Neural crest cell (in vitro differentiated cells): ENCODE results near the gene ARHGAP22. TPM values are rescaled to one million over a fixed set of nuclear protein-coding genes. Genes with fewer than 3 reads are reported as not detected.

Experiments used
- DNase-seq: peaks from one replicate; pipeline ENCODE4 v3.0.0; 2021; ENCODE audit warnings: low read depth, mixed read lengths, low spot score
- H3K27ac Mint-ChIP-seq: one replicate; pipeline ENCODE4 v1.8.0; 2021; ENCODE audit warnings: mild to moderate bottlenecking, mixed read lengths; ENCODE audit not compliant: unreplicated experiment
- H3K27me3 Mint-ChIP-seq: 2 replicates; pipeline ENCODE4 v1.8.0; 2021; ENCODE audit warnings: low read depth, mild to moderate bottlenecking, mixed read lengths
- H3K36me3 Mint-ChIP-seq: 2 replicates; pipeline ENCODE4 v1.8.0; 2021; ENCODE audit warnings: low read depth, mild to moderate bottlenecking, mixed read lengths
- H3K4me1 Mint-ChIP-seq: 2 replicates; pipeline ENCODE4 v1.8.0; 2021; ENCODE audit warnings: mixed read lengths
- H3K4me3 Mint-ChIP-seq: one replicate; pipeline ENCODE4 v1.8.0; 2021; ENCODE audit warnings: mild to moderate bottlenecking, mixed read lengths
- H3K9me3 Mint-ChIP-seq: 2 replicates; pipeline ENCODE4 v1.8.0; 2021; ENCODE audit warnings: mixed read lengths
- CTCF ChIP-seq: fragments of 200-600 bp; sonication (generic); conservative IDR thresholded peaks from 2 replicates; pipeline ENCODE4 v1.5.0; 2021; ENCODE audit warnings: antibody characterized with exemption, mild to moderate bottlenecking
- total RNA-seq: library from RNA; stranded (reverse); gene quantifications from 2 replicates; pipeline ENCODE4 v1.2.1, GENCODE V29; 2021

Gene ARHGAP22
- total RNA-seq, 1 donor from 2014 or later, result 5.2 TPM

DNA sequence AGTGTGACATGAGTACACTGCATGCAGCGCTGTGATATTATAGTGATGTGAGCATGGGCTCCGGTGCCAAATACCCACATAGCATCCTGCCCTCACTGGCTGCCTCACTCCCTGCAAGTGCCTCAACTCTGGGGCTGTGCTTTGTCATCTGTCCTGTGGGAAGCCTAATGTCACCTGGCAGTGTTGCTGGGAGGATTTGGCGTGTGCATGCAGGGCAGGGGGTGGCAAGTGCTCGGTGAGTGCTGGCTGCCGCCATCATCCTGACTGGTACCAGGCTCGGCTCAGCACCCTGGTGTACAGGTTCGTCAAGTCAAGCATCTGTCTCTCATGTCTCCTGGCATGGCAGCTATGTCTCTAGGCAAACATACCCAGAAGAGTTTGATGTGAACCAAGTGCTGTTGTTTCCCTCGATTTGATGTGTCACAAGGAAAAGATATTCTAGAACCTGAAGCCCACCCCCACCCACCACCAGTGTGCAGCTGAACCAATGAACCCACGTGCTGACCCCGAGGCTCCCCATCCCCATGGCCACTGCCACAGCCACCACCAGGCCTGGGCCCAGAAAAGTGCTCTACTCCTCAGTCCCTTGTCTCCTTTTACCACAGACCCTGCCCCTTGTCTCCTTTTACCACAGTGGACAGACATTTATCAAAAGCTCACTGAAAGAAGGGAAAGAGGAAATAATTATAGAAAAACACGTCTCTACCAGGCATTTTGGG lies 162.6 kb downstream of the ARHGAP22 start:
- H3K4me1 Mint-ChIP-seq, result peaks cover 8% of the 10 kb centered on the region
- TF ChIP-seq CTCF, result no peak
- no peak overlapping the region for H3K4me3 Mint-ChIP-seq
- no peaks in the 10 kb centered on the region for H3K9me3 Mint-ChIP-seq
- H3K27ac Mint-ChIP-seq, result no peak overlapping the region
- DNase-seq, result no peak
- H3K36me3 Mint-ChIP-seq, result peaks cover 2% of the 10 kb centered on the region
- H3K27me3 Mint-ChIP-seq, result no peaks in the 10 kb centered on the region

DNA sequence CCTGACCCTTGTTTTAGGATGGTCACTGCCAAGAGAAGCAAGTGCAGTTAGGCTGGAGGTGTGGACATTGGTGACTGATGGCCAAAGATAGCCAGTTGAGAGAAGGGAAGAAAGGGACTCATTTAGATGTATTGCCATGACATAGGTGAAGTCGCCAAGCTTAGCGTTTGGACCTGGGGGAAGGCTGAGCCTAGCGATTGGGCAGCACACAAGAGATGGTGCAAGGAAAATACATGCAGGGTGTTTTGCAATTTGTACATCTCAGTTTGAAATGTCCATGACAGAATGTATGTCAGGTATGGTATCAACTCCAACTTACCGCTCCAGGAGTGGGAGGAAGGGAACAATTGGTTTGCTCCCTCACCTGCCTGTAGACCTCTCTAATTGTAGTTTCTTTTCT lies 164.1 kb downstream of the ARHGAP22 start:
- Mint-ChIP-seq H3K27ac (no peak overlapping the region), H3K4me3 (no peak overlapping the region), H3K27me3 (no peaks in the 10 kb centered on the region), H3K36me3 (peaks cover 4% of the 10 kb centered on the region), H3K4me1 (peaks cover 8% of the 10 kb centered on the region), H3K9me3 (no peaks in the 10 kb centered on the region)
- no peak for TF ChIP-seq CTCF
- no peak for DNase-seq

DNA sequence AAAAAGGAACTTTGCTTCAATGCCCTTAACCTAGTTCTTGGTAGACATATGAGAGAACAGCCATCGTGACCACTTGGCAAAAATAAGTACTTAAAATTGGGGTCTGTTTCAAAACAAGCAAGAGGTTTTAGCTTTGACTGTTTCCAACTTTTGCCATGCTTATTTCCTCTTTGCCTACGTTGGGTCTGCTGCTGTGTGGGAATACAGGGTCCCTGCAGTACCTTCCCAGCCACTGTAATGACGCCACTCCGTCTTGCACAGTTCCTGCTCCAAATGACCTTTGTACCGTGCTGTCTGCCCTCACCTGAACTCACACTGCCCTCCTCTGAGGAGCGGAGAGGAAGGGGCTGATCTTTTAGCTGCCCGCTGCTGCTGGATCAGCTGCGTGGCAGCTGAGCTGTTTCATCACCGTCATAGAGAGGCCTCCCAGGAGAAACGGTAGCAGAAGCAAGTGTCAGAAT lies 165.3 kb downstream of the ARHGAP22 start:
- no peak for TF ChIP-seq CTCF
- no peak for DNase-seq
- no peak overlapping the region for H3K4me3 Mint-ChIP-seq
- H3K9me3 Mint-ChIP-seq, result no peaks in the 10 kb centered on the region
- H3K27me3 Mint-ChIP-seq, result no peaks in the 10 kb centered on the region
- peaks cover 6% of the 10 kb centered on the region for H3K4me1 Mint-ChIP-seq
- no peak overlapping the region for H3K27ac Mint-ChIP-seq
- peaks cover 4% of the 10 kb centered on the region for H3K36me3 Mint-ChIP-seq

GRCh38 chr10:48439031-48439430 lies 165.8 kb downstream of the ARHGAP22 start:
- peaks cover 4% of the 10 kb centered on the region for H3K36me3 Mint-ChIP-seq

DNA sequence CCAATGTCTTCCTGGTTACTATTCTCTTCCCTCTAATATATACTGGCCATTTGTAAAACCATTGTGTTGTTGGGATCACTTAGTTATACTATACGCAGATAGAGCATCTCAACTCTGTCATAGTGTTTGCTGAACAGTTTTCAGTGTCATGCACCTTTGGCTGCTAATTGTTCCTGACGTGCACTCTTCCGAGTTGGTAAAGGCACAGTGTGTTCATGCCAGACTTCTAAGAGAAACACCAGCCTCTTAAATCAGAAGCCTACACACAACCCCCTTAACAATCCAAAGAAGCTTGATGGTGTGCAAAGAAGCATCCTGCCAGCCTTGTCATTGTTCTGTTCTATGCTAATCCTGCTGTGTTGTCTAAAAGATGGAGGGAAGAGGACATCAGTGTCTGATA lies 167.3 kb downstream of the ARHGAP22 start:
- H3K4me3 Mint-ChIP-seq, result no peak overlapping the region
- no peak for DNase-seq
- no peak for TF ChIP-seq CTCF
- H3K27ac Mint-ChIP-seq, result no peak overlapping the region
- peaks cover 4% of the 10 kb centered on the region for H3K36me3 Mint-ChIP-seq
- H3K4me1 Mint-ChIP-seq, result no peaks in the 10 kb centered on the region
- no peaks in the 10 kb centered on the region for H3K9me3 Mint-ChIP-seq
- no peaks in the 10 kb centered on the region for H3K27me3 Mint-ChIP-seq

More at GRCh38 chr10:48439031-48439430, 165.8 kb downstream of the ARHGAP22 start:
- Mint-ChIP-seq H3K9me3 (no peaks in the 10 kb centered on the region), H3K27me3 (no peaks in the 10 kb centered on the region), H3K27ac (no peak overlapping the region), H3K4me1 (no peaks in the 10 kb centered on the region), H3K4me3 (no peak overlapping the region)
- DNase-seq, result no peak
- TF ChIP-seq CTCF, result no peak
